Measurements from ENCODE around the gene CUBN. TPM values are rescaled to one million over a fixed set of nuclear protein-coding genes. Genes with fewer than 3 reads are reported as not detected.
A peak's percentile ranks its signal among the peaks of the same experiment; 100 is the strongest.
"Not testable (repeated sequence)": the region's sequence is repeated elsewhere in the genome, so short reads cannot be mapped to it uniquely, and the experiment has no call there.

The CUBN gene
- total RNA-seq, 3 donors from 2014 or later, result 0.31 to 1.9 (median 0.38) TPM

GRCh38 chr10:17115683-17116082 is 13.9 kb downstream of the CUBN start:
- ATAC-seq (peak; percentile 86), DNase-seq (no peak)
- Histone ChIP-seq H3K9me3 (no peaks in the 10 kb centered on the region), H3K4me3 (no peak overlapping the region), H3K4me1 (ENCODE audit: low read depth) (peaks cover 5% of the 10 kb centered on the region), H3K36me3 (ENCODE audit: low read depth) (no peaks in the 10 kb centered on the region)
- TF ChIP-seq CTCF (IDR thresholded peaks at IDR 0.05), result no peak
- intact Hi-C loops (cut with DNase I, micrococcal nuclease), result no loop called here

- H3K4me3 ChIP-seq; DNase-seq; H3K36me3 ChIP-seq (ENCODE audit: low read depth); intact Hi-C loops (cut with DNase I, micrococcal nuclease); H3K4me1 ChIP-seq (ENCODE audit: low read depth); H3K9me3 ChIP-seq: not testable (repeated sequence)
- peak; percentile 37 for ATAC-seq
Measured at GRCh38 chr10:17114878-17115444, 14.7 kb downstream of the CUBN start.

GRCh38 chr10:17113889-17114540 is 15.6 kb downstream of the CUBN start:
- H3K36me3 ChIP-seq (ENCODE audit: low read depth), result no peaks in the 10 kb centered on the region
- DNase-seq (peak in 1 of 3 donors; percentile 24), ATAC-seq (peak; percentile 35)
- TF ChIP-seq CTCF (IDR thresholded peaks at IDR 0.05), result no peak
- intact Hi-C loops (cut with DNase I, micrococcal nuclease), result no loop called here
- peaks cover 5% of the 10 kb centered on the region for H3K4me1 ChIP-seq (ENCODE audit: low read depth)
- H3K4me3 ChIP-seq, result no peak overlapping the region
- H3K9me3 ChIP-seq, result no peaks in the 10 kb centered on the region

- ATAC-seq (no peak), DNase-seq (no peak)
- intact Hi-C loops (cut with DNase I, micrococcal nuclease), result no loop called here
- Histone ChIP-seq H3K4me3 (no peak overlapping the region), H3K36me3 (ENCODE audit: low read depth) (no peaks in the 10 kb centered on the region), H3K9me3 (no peaks in the 10 kb centered on the region), H3K4me1 (ENCODE audit: low read depth) (peaks cover 5% of the 10 kb centered on the region)
- TF ChIP-seq CTCF (IDR thresholded peaks at IDR 0.05), result no peak
Measured at GRCh38 chr10:17113346-17113745, 16.3 kb downstream of the CUBN start.

GRCh38 chr10:17112566-17112965 is 17.0 kb downstream of the CUBN start:
- peaks cover 5% of the 10 kb centered on the region for H3K4me1 ChIP-seq (ENCODE audit: low read depth)
- H3K4me3 ChIP-seq, result no peak overlapping the region
- intact Hi-C loops (cut with DNase I, micrococcal nuclease), result no loop called here
- H3K36me3 ChIP-seq (ENCODE audit: low read depth), result no peaks in the 10 kb centered on the region
- no peak for TF ChIP-seq CTCF (IDR thresholded peaks at IDR 0.05)
- ATAC-seq, result no peak
- no peaks in the 10 kb centered on the region for H3K9me3 ChIP-seq
- no peak for DNase-seq

GRCh38 chr10:17109475-17110207 is 20.0 kb downstream of the CUBN start:
- no peaks in the 10 kb centered on the region for H3K9me3 ChIP-seq
- TF ChIP-seq CTCF (IDR thresholded peaks at IDR 0.05), result no peak
- intact Hi-C loops (cut with DNase I, micrococcal nuclease), result no loop called here
- no peaks in the 10 kb centered on the region for H3K4me1 ChIP-seq (ENCODE audit: low read depth)
- DNase-seq (no peak), ATAC-seq (no peak)
- H3K36me3 ChIP-seq (ENCODE audit: low read depth), result no peaks in the 10 kb centered on the region
- no peak overlapping the region for H3K4me3 ChIP-seq

Data from mucosa of descending colon (tissue), 3 donors.